SH-SY5Y (cell line): ENCODE data around the gene PIK3C2B.

Experiments
- GATA2 ChIP-seq: IDR thresholded peaks from 2 replicates; pipeline ENCODE4 v1.6.1; 2011; ENCODE audit warnings: mild to moderate bottlenecking, low read depth, low read length
- GATA3 ChIP-seq: IDR thresholded peaks from 2 replicates; pipeline ENCODE4 v1.6.1; 2011; ENCODE audit warnings: low read depth, mild to moderate bottlenecking, low read length, moderate library complexity

The PIK3C2B gene

DNA sequence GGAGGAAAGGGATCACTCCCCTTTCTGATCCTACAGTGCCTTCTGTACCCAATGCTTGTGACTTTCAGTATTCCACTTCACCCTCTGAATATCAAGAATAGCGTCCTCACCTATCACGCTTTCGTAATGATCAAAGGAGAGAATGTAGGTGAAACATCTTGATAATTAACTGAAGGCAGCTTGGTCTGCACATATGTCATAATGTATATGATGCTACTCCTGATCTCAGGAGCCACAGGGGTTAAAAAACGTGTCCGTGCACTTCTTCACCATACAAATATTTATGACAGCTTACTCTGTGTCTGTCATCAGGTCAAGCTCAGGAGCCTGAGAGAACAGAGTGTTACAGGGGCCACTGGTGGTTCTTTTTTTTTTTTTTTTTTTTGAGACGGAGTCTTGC, 1.2 kb upstream of the PIK3C2B start:
- TF ChIP-seq GATA3 (no peak), GATA2 (no peak)

DNA sequence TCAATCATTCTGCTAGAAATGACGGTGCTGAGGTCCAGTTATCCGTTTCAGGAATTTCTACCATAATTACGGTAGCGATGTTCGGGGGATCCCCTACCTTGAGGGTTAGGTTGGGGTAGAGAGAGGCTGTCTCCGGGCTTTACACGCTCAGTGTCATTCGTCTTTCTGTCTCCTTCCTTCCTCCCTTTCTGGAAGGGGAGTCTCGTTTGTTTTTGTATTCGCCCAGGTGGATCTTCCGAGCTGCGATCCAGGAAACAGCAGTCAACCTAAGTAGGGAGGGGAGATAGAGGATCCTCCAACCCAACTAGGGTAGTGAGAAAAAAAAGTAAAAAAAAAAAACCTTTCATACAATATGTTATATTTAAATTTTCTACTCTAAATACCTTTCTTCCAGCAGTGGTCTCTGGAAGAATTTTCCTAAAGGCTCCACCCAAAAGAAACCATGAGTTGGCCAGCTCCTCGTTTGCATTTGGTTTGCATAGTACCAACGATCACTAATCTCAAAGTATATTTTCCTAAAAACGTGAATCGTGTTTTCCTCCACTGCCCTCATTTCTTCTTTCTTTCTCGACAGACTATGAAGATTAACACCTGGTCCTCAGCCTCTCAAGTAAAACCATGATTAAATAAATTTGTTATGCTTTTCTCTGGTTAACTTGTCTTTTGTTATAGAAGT, 611 bp upstream of the PIK3C2B start:
- TF ChIP-seq GATA2 (no peak), GATA3 (no peak)

DNA sequence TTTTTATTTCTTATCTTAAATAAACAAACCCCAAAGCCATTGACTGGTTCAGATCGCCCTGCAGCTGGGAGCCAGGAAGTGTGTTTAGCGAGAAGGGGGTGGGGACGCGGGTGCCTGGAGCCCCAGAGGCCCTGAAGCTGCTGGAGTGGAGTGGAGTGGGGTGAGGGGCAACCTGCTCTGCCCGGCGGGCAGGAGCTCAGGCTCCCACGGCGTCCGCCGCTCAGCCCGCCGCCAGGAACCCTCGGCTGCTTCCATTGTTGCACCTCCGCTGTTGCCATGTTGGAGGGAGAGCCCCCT, 673 bp downstream of the PIK3C2B start:
- no peak for TF ChIP-seq GATA2
- no peak for TF ChIP-seq GATA3

DNA sequence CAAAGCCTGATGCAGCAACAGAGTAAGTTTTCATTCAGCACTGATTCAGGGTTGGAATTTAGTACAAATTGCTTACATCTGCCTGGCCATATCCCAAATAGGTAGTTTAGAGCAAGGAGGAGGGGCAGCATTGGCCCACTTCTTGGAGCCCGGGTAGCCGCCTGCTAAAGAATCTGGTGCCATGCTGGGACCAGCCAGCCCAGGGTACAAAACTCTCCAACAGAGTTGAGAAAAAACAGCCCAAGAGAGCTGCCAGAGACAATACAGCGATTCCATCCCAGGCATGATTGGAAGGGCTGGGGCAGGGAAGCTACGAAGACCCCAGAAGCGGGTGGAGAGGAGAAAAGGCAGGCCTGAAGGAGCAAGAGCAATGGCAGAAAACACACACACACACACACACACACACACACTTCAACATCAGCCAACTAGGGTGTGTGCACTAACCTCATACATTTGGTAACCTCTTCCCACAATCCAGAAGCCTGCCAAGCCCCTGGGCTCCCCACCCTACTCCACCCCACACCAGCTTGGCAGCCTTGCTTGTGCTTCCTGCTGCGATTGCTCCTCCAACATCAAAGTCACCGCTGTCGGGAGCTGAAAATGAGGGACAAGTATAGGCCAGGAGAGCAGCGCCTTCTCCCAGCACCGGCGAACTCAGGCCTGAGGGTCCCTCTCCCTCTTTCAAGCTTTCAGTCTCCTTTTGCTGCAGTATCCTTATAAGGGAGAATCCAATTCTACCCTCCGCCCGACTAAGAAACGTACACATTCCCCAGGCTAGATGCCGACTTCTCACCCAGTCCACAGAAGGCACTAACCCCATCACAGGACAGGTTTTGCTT, 1.2 kb downstream of the PIK3C2B start:
- TF ChIP-seq GATA2 = no peak
- TF ChIP-seq GATA3 = no peak

DNA sequence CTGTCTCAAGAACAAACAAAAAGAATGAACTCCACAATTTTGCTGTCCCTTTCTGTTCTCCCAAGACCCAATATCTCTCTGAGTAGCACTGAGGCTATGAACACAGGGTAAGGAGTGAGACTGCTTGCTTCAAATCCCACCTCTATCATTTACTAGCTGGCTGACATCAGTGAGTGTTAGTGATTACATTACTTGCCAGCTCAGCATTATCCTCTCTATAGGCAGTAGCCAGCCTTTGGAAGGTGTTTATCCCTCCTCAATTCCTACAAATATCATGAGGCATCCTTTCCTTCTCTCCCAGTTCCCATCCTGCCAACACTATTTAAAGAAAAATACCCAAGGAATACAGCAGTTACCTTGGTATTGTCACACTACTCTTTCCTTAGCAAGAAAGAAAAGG, 3.0 kb downstream of the PIK3C2B start:
- TF ChIP-seq GATA3 = no peak
- no peak for TF ChIP-seq GATA2

DNA sequence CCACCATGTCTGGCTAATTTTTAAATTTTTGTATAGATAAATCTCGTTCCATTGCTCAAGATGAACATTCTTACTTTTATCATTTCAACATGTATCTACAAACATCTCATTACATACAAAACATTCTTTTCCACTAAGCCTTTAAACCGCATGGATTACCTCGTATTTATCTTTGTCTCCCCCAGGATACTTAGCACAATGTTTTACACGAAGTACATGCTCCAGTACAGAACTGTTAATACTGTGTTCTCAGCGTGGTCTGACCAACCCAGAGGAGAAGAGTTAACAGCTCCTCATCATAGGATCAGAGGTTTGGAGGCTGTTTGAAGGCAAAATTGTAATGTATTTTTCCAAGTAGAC, 7.4 kb downstream of the PIK3C2B start:
- TF ChIP-seq GATA3 (no peak), GATA2 (no peak)

DNA sequence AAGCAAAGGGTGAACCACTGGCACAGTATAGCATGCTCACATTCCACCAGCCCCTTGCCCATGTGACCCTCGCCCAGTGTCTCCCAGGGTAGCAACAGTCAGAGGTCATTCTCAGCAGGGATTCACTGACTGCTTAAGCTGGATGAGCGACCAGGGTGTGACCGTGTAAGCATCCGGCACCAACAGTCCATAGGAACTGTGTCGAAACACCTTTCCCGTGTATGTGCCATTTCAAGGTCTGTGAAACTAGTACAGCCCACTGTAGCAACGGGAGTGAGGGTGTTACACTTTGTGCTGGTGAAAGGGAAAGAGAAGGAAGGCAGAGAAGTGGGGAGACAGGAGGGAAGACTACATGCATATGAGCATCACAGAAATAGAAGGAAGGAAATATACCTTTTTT, 10.8 kb downstream of the PIK3C2B start:
- TF ChIP-seq GATA2 (no peak), GATA3 (no peak)

DNA sequence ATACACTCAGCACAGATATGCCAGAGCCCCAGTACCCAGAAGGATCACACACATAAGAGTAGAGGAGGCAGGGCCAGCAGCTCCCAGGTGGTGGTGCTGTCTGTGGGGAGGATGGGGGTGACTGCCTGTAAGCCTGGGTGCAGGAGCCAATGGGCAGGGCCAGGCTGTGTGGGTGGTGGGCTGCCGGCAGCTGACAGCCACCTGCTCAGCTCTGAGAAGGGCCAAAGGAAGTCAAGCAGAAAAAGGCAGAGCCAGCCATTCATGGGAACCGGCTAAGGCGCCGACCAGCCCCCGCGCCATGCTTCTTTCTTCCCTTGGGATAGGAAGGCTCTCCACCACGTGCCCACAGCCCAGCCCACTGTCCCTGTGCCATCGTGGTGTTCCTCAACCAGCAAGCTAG, 14.1 kb downstream of the PIK3C2B start:
- no peak for TF ChIP-seq GATA3
- no peak for TF ChIP-seq GATA2

DNA sequence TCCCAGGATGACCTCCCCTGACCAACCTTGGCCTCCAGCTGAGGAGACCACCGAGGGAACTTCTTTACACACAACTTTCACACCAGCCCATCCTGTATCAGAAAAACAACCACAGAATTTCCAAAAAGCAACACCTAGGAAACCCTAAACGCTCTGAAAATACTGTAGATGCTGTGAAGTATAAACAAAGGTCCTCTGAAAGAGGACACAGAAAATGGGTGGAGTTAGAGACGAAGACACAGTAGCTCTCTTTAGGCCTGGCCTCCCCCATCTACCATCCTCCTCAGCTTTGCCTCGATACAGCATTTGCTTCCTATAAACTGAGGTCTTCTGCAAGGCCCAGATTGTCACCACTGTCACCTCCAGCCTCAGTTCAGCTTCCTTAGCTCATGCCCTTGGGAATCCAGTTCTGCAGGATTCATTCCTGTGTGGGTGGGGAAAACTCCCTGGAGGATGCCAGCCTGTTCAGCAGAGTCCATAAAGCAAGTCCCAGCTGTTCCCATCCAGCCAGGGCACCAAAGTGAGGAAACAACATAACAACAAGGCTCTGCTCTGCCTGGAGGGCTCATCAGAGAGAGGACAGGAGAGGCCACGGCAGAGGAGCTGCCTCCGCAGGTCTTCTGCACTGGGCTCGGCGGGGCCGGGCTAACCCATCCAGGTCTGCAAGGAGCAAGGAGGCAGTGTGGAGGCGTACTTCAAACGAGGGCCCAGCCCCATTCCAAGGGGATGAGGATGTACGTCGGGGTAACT, 15.0 kb downstream of the PIK3C2B start:
- no peak for TF ChIP-seq GATA3
- no peak for TF ChIP-seq GATA2

DNA sequence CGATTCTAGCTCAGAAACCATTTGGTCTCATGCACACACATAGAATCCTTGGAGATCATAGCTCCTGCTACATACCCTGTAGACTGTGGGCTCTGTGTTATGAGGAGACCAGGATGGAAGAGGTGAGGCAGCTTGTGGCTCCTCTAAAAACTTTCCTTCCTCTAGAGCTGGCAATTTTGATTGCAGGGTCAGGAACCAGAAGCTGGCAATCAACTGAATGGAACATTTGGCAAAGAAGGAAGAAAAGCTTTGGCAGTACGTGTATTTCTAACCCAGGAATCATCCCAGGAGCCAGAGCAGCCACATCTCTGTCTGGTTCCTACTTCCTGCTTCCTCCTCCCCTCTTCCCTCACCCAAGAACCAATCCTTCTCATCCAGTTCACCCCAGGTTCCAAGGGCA, 15.7 kb downstream of the PIK3C2B start:
- TF ChIP-seq GATA3 (no peak), GATA2 (no peak)

DNA sequence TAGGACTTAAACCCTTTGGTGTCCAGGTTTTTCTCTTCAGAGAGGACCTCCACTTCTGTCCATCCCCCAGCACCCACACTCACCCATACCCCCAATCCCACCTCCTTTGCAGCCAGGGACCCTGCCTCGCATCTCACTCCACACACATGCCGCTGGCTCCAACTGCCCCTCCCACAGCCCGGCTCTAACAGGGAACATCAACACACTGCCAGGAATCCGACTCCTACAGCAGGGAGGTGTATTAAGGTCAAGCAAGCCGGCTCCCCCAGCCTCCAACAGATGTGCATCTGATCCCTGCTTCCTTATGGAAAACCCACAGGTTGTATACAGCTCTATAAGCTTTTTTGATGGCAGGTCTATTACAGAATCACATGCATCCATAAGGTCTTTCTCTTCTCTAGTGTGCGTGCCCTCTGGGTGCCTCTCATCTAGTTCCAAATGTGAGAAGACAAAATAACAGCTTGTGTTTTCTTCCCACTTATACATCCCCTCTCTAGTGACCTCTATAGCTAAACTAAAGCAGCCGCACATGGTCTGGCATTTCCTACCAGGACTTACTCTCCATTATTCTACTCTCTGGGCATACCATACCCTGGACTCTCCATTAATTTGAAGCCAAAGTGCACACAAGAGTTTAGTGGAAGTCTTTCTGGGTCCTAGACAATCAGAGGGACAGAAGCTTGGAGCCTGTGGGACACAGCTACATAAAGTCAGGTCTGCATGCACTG, 16.3 kb downstream of the PIK3C2B start:
- TF ChIP-seq GATA2 = no peak
- no peak for TF ChIP-seq GATA3

DNA sequence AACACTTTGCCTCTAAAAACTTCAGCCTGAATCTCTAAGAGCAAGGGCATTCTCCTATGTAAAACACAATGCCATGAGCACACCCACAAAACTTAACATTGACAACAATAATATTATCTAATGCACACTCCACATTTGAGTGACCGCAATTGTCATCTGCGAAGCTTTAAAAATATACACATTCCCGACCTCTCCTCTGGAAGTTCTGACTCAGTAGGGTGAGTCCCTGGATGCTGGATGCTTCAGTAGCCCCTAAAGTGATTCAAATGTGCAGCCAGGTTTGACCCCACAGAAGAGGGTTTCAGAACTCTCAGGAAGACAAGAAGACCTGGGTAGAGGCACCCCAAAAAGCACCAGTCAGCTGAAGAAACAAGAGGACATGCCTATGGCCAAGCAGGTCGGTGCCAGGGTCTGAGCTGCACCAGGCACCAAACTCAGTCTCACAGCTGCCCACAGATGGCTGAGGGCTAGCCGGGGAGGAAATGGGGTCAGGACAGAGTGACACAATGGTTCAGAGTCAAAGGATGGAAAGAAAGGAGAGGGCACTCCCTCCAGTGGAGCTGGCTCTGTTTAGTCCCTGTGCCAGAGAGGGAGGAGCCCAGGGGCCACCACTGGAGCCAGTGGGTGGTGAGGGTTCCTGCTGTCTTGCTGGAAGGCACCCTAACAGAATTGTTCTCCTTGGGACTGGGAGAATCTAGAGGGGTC, 17.4 kb downstream of the PIK3C2B start:
- TF ChIP-seq GATA3 = no peak
- no peak for TF ChIP-seq GATA2

DNA sequence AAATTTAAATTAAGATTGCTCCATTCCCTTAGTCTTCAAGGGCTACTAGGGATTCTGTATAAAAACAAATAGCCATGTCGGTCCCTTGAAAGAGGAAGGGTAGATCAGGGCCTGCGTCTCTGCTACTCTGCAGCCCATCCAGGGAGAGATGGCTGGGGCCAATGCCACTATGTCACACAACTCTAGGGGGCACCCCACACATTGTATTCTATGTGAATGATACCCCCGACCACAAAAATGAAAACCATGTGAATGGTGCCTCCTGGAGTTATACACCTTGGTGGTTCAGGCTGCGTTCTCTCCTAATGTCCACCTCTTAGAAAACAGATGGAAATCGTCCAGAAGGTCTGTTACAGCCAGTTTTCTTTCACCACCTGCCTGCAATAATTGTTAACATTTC, 18.0 kb downstream of the PIK3C2B start:
- TF ChIP-seq GATA2 = no peak
- no peak for TF ChIP-seq GATA3
